Keratinocyte (primary cell): ENCODE results near the gene INPP5A.

Experiments used
- EZH2 ChIP-seq: IDR thresholded peaks from one replicate; pipeline ENCODE4 v1.6.1; 2012; ENCODE audit warnings: inconsistent platforms, mild to moderate bottlenecking, low read length, moderate library complexity
- TF ChIP-seq, protein P1 (sequence below), 3 experiments: IDR thresholded peaks in 1 of 3; conservative IDR thresholded peaks in 1 of 3; optimal IDR thresholded peaks in 1 of 3; 2 replicates in 2 of 3; 3 replicates in 1 of 3; pipeline versions ENCODE3 to v1.5.1; 2011; ENCODE audit warnings: low read length in 3 of 3, mild to moderate bottlenecking in 3 of 3, moderate library complexity in 2 of 3, control low read depth in 1 of 3, inconsistent platforms in 1 of 3; ENCODE audit not compliant: insufficient read depth in 2 of 3; ENCODE audit errors: extremely low read depth in 1 of 3

DNA sequence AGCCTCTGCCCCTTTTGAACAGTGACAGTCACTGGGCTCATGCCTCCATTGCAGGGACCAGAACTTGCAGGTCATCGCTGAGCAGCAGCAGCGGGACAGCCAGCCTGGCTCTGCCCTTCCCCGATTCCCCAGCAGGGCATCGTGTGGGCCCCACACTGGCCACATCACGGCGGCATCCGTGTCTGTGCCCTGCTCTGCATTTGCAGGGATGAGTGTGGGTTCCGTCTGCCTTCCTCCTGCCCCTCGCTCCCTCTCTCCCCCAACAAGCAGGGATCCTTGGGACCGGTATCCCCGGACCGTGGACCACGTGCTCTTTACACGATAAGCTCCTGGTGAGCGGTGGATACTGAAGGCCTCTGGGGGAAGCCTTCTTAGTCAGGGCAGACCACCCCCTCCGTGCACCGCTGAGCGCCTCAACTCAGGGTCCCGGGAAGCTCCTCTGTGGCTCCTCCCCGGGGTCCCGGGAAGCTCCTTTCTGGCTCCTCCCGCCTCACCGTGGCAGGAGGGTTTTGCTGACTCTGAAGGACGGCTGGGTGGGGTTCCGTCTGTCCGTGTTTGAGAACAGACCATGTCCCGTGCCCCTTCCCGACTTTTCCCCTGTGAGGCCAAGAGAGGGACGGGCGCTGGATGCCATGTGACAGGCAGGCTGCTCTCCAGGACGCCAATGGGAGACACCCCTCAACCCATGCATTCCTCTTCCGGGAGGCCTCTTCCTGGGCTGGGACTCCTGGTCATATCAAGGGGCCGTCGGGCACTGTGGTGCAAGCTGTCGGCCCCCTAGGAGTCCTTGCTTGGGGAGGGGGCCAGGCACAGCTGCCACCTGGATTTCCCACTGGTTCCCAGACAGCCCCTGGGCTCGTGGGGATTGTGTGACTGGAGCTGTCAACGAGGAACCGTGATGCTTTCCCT is 271.9 kb downstream of the INPP5A start:
- TF ChIP-seq, protein P1, sequence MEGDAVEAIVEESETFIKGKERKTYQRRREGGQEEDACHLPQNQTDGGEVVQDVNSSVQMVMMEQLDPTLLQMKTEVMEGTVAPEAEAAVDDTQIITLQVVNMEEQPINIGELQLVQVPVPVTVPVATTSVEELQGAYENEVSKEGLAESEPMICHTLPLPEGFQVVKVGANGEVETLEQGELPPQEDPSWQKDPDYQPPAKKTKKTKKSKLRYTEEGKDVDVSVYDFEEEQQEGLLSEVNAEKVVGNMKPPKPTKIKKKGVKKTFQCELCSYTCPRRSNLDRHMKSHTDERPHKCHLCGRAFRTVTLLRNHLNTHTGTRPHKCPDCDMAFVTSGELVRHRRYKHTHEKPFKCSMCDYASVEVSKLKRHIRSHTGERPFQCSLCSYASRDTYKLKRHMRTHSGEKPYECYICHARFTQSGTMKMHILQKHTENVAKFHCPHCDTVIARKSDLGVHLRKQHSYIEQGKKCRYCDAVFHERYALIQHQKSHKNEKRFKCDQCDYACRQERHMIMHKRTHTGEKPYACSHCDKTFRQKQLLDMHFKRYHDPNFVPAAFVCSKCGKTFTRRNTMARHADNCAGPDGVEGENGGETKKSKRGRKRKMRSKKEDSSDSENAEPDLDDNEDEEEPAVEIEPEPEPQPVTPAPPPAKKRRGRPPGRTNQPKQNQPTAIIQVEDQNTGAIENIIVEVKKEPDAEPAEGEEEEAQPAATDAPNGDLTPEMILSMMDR (optimal IDR thresholded peaks at IDR 0.05 in 1 of 3, IDR thresholded peaks at IDR 0.05 in 1 of 3, conservative IDR thresholded peaks at IDR 0.05 in 1 of 3; ENCODE audit: extremely low read depth in 1 of 3, insufficient read depth in 2 of 3, low read length in 3 of 3): no peak
- TF ChIP-seq EZH2: no peak
